OCI-LY1 (cell line): ENCODE measurements around the gene CD226.

Experiments
- EZH2 ChIP-seq: fragments of 200-600 bp; sonication (generic), shearing (Covaris generic); IDR thresholded peaks from 2 replicates; pipeline ENCODE4 v1.8.0; 2017; ENCODE audit warnings: borderline replicate concordance, mixed run types, mild to moderate bottlenecking, antibody characterized with exemption, low read length, moderate library complexity, mixed read lengths
- TF ChIP-seq, protein P1 (sequence below): fragments of 200-600 bp; sonication (generic), shearing (Covaris generic); IDR thresholded peaks from 2 replicates; pipeline ENCODE4 v1.5.1; 2017; ENCODE audit warnings: mild to moderate bottlenecking, antibody characterized with exemption, low read length, moderate library complexity, mixed read lengths

DNA sequence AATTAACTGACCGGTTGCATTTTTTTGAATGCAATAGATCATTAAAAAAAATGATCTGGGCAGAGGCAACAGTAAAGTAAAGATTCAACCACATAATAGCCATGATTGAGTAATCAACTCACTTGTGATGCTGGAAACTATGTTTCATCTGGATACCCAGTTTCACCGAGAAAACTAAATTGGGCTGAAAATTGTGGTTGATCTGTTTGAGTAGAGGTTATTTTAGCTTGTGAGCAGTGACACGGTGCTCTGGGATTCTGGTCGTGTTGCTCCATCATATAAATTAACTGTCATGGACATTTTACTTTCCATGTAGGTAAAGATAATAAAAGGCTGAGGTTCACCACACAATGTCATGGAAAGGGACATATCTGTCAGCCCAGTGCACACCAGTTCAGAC lies 58.7 kb downstream of the CD226 start:
- TF ChIP-seq EZH2 = no peak
- TF ChIP-seq, protein P1, sequence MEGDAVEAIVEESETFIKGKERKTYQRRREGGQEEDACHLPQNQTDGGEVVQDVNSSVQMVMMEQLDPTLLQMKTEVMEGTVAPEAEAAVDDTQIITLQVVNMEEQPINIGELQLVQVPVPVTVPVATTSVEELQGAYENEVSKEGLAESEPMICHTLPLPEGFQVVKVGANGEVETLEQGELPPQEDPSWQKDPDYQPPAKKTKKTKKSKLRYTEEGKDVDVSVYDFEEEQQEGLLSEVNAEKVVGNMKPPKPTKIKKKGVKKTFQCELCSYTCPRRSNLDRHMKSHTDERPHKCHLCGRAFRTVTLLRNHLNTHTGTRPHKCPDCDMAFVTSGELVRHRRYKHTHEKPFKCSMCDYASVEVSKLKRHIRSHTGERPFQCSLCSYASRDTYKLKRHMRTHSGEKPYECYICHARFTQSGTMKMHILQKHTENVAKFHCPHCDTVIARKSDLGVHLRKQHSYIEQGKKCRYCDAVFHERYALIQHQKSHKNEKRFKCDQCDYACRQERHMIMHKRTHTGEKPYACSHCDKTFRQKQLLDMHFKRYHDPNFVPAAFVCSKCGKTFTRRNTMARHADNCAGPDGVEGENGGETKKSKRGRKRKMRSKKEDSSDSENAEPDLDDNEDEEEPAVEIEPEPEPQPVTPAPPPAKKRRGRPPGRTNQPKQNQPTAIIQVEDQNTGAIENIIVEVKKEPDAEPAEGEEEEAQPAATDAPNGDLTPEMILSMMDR = no peak
